GM15510 (cell line): Measurements from ENCODE around the gene RERE.

Source experiments
- POLR2A ChIP-seq: IDR thresholded peaks from 3 replicates; pipeline ENCODE4 v1.6.1; 2011; ENCODE audit warnings: borderline replicate concordance; ENCODE audit not compliant: insufficient read length; ENCODE audit errors: extremely low read depth

Gene RERE

DNA sequence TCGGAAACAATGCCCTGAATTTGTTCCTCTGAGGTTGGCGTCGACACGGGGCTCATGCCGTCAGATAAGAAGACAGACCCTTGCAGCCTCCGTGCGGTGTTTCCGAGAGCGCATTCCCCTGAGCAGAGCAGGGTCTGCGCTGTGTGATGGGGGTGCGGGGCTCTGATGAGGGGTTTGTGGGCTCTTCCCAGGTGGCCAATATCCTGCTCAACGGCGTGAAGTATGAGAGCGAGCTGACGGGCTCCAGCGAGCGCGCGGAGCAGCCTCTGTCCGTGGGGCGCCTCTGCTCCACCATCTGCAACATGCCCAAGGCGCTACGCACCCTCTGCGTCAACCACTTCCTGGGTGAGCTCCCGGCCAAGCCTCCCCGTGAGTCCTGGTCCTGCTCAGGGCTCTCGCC, 482.2 kb downstream of the RERE start:
- no peak for TF ChIP-seq POLR2A

DNA sequence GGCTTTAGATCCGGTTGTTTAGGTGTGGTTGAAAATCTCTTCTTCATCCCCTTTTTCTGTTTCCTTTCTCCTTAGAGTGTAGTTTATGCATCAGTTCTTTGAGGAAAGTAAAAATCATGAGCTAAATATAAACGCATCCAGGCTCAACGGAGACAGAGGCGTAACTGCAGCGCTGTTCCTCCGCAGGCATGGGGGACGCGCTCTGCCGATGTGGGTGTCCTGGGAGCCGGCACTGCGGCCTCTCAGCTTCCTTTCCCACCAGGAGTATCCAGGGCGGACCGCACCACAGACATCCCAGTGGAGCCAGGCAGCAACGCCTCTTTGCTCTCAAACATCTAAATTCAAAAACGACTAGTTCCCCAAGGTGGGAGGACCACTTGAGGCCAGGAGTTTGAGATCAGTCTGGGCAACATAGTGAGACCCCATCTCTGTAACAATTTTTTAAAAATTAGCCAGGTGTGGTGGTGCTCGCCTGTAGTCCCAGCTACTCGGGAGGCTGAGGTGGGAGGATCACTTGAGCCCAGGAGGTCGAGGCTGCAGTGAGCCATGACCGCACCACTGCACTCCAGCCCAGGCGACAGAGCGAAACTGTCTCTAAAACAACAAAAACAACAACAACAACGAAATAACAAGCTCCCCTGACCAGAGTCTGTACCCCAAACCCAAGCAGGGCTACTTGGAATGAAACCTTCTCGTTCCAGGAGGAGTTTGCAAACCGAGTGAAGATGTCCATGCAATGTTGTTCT, 483.2 kb downstream of the RERE start:
- no peak for TF ChIP-seq POLR2A

DNA sequence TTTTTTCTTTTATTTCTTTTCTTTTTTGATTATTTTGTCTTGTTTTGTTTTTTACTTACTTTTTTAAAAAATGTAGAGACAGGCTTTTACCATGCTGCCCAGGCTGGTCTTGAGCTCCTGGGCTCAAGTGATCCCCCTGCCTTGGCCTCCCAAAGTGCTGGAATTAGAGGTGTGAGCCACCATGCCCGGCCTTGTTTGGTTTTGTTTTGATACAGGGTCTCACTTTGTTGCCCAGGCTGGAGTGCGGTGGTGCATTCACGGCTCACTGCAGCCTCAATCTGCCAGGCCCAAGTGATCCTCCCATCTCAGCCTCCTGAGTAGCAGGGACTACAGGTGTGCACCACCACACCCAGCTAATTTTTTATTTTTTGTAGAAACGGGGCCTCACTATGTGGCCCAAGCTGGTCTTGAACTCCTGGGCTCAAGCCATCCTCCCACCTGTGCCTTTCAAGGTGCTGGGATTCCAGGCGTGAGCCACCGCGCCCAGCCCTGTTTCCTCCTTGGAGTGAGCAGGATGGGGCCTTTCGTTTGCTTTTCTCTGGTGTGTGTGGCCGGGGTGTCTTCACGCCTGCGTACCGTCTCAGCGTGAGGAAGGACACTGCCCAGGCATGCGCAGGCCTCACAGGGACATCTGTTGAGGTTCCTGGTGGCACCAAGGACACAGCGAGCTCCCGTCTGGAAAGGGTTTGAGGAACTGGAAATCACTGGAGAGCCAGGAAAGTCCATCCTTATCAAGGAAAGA, 484.0 kb downstream of the RERE start:
- TF ChIP-seq POLR2A: no peak

DNA sequence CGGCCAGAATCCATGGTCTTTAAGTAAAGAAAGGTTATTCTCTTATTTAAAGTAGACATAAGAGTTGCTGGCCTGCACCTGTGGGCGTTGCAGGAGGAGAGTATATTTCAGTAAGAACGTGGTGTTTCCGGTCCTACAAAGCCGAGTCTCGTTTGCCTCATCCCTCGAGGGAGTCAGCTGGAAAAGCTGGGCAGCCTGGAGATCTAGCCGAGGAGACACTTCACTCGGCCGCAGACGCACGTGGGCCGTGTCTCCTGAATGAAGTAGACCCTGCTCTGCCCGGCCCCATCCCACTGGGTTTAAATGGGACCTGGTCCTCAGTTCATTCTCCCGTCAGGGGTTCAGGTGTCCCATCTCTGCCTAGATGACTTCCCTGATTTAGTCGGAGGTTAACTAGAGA, 484.6 kb downstream of the RERE start:
- no peak for TF ChIP-seq POLR2A

DNA sequence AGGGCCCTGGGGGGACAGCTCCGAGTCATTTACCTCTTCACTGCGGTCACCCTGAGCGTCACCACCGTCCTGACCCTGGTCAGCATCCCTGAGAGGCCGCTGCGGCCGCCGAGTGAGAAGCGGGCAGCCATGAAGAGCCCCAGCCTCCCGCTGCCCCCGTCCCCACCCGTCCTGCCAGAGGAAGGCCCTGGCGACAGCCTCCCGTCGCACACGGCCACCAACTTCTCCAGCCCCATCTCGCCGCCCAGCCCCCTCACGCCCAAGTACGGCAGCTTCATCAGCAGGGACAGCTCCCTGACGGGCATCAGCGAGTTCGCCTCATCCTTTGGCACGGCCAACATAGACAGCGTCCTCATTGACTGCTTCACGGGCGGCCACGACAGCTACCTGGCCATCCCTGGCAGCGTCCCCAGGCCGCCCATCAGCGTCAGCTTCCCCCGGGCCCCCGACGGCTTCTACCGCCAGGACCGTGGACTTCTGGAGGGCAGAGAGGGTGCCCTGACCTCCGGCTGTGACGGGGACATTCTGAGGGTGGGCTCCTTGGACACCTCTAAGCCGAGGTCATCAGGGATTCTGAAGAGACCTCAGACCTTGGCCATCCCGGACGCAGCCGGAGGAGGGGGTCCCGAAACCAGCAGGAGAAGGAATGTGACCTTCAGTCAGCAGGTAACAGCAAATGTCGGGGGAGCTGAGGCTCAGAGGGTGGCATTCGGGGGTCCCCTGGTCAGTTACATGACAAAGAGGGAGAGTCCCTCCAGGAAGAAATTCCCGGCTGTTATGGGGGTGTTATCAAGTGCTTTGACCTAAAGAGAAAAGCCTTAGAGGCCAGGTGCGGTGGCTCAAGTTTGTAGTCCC, 486.9 kb downstream of the RERE start:
- TF ChIP-seq POLR2A: no peak

DNA sequence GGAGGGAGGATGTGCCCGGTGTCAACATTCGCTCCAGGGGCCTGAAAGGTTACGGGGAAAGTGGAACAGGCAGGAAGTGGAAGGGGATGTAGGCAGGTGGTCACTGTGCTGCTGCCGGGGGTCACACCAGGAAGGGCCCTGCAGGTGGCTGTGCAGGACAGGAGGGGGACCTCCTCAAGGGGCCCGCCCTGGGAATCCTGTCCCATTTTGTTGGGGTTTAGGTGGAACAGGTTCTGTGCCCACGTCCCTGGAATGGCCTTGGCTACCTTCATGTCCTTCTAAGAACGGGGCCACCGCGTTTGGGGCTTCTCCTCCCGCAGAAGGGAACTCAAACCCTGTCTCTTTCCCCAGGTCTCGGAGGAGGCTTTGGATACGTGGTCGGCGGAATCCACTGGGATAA, 487.6 kb downstream of the RERE start:
- no peak for TF ChIP-seq POLR2A

DNA sequence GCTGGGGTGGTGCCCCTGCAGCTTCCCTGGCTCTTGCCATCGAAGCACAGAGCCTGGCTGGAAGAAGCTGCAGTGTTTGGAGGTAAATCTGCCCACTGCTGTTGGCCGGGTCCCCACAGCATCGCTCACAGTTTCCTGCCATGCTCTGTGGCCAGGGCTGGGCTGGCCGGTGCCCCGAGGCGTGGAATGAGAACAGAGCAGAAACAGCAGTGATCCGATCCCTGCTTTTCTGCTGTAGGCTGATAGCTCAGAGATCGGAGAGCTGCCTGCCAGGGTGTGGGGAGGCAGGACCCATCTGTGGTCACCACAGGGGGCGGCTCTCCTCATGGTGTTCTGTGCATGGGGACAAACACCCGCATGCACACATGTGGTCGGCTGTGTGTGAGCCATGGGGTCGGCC, 488.0 kb downstream of the RERE start:
- TF ChIP-seq POLR2A: no peak

DNA sequence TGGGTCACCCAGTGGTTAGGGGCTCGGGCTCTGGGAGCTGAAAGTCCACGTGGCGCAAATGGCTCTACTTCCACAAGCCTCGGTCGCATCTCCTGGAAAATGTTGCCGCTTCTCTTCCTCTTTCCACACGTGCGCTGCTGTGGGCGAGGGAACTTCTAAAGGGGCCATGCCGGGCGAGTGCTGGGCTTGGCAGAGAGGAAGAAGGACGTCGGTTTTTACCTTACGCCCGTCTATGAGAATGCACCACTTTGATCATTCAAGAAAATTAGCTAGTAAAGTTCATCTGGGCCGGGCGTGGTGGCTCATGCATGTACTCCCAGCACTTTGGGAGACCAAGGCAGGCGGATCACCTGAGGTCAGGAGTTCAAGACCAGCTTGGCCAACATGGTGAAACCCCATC, 489.2 kb downstream of the RERE start:
- no peak for TF ChIP-seq POLR2A

DNA sequence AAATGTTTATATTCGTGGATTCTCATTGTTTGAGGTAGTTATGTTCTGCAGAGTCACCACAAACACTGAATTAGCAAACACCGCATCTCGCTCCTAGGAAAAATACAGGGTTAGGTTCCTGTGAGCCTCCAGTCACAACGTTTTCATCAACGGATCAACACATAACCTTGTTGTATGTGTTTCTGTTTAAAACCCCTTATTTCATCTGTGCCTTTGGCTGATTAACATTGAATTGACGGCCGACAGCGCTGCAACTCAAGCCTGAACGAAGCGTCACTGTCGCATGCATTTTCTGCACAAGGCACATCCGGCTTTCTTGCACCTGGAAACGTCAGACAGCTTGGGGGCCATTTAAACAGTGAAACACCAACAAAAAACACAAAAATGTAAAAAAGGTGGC, 491.2 kb downstream of the RERE start:
- no peak for TF ChIP-seq POLR2A

DNA sequence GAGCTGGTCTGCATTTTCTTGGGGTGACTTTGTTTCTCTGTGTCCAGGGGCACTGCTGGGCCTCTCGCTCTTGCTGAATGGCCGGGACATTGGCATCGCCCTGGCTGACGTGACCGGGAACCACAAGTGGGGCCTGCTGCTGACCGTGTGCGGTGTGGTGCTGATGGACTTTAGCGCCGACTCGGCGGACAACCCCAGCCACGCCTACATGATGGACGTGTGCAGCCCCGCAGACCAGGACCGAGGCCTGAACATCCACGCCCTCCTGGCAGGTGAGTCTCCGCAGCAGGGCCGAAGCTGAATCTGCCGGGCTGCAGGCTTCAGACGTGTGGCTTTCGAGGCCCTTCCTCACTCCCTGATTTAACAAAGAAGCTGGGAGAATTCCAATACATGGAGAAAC, 491.7 kb downstream of the RERE start:
- no peak for TF ChIP-seq POLR2A

DNA sequence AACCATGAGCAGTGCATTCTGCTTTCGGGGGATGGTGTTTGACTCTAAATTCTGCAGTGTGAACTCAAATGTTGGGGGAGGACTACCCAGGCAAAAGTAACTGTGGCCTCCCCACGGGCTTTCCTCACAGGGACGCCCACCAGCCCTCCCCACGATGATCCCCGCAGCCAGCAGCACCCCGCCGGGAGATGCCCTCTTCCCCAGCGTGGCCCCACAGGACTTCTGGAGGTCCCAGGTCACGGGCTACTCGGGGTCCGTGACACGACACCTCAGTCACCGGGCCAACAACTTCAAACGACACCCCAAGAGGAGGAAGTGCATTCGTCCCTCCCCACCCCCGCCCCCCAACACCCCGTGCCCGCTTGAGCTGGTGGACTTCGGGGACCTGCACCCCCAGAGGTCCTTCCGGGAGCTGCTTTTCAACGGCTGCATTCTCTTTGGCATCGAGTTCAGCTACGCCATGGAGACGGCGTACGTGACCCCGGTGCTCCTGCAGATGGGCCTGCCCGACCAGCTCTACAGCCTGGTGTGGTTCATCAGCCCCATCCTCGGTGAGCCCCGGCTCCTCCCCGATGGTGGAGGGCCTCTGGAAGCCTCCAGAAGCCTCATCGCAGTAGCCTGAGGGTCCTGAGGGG, 493.1 kb downstream of the RERE start:
- no peak for TF ChIP-seq POLR2A

DNA sequence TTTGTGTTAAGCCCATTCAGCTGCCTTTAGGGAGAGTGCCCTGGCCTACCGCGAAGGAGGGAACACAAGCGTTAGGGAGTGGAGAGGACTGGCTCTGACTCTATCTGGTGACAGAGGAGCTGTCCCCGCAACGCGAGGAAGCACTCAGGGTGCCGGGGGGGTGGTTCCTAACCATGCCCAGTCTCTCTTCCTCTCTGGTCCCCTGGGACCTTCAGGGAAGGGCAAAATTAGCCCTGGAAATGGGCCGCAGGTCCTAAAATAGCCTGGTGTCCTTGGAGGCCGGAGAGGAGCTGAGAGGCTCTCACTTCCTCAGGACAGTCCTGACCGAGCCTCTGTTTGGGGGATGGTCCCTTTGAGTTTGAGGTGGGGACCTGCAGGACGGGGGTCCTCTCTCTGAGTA, 493.7 kb downstream of the RERE start:
- TF ChIP-seq POLR2A: no peak

DNA sequence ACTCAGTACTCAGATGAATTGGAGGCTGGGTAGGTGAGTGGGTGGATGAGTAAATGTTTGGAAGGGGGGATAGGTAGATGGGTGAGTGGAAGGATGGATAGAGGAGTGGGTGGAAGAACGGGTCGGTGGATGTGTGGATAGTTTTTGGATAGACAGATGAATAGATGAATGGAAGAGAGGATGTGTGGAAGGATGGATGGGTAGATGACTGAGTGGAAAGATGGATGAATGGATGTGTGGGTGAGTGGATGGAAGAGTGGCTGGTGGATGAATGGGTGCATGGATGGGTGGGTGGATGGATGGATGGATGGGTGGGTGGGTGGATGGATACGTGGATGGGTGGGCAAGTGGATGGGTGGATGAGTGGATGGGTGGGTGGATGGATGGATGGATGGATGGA, 495.8 kb downstream of the RERE start:
- no peak for TF ChIP-seq POLR2A

DNA sequence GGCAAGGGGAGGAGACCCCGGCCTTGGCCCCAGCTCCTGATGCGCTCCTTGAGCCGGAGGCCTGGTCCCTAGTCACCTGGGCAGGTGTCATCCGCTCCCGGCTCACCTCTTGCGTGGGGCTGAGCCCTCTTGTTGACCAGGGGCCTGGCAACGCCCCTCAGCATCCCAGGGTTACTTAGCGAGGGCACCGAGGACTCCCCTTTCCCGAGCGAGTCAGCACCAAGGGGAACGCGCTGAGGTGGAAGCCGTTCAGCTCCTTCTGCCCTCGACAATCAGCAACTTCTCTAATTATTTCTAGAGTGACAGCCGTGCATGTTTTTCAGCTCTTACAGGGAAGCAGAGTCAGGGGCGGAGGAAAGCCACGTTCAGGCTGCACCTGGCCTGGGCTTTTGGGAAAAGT, 499.0 kb downstream of the RERE start:
- TF ChIP-seq POLR2A: no peak
